Epidermal melanocyte (primary cell): Measurements from ENCODE around the gene GEMIN5.
"Not testable (repeated sequence)": the region's sequence is repeated elsewhere in the genome, so short reads cannot be mapped to it uniquely, and the experiment has no call there.

Experiments
- DNase-seq: peaks from one replicate; pipeline ENCODE4 v3.0.0; 2011; ENCODE audit warnings: low spot score; ENCODE audit not compliant: insufficient read length

Gene GEMIN5

GRCh38 chr5:154944716-154945115 lies 6.7 kb upstream of the GEMIN5 start:
- no peak for DNase-seq

GRCh38 chr5:154943527-154943926 lies 5.5 kb upstream of the GEMIN5 start:
- DNase-seq = no peak

GRCh38 chr5:154940772-154941620 lies 3.0 kb upstream of the GEMIN5 start, which contains the start of gene MRPL22:
Gene MRPL22, plus strand, starts transcription at chr5:154941073. Its CDS starts 38 bp downstream, at chr5:154941111.
- DNase-seq = peak; percentile 87

- no peak for DNase-seq
Observed at GRCh38 chr5:154940375-154940771, 2.4 kb upstream of the GEMIN5 start.

GRCh38 chr5:154939387-154939786 lies 1.4 kb upstream of the GEMIN5 start:
- not testable (repeated sequence) for DNase-seq

GRCh38 chr5:154937186-154937717 lies 759 bp downstream of the GEMIN5 start:
- DNase-seq = no peak

GRCh38 chr5:154934881-154935280 lies 3.1 kb downstream of the GEMIN5 start:
- no peak for DNase-seq

- DNase-seq = no peak
Observed at GRCh38 chr5:154933537-154933936, 4.5 kb downstream of the GEMIN5 start.

GRCh38 chr5:154923441-154924430 lies 14.3 kb downstream of the GEMIN5 start:
- DNase-seq = no peak

- DNase-seq = no peak
Observed at GRCh38 chr5:154917757-154918156, 20.3 kb downstream of the GEMIN5 start.

- DNase-seq = no peak
Observed at GRCh38 chr5:154916874-154917273, 21.1 kb downstream of the GEMIN5 start.

- not testable (repeated sequence) for DNase-seq
Observed at GRCh38 chr5:154905601-154906000, 32.4 kb downstream of the GEMIN5 start.

- DNase-seq = no peak
Observed at GRCh38 chr5:154901913-154902312, 36.1 kb downstream of the GEMIN5 start.

- DNase-seq = no peak
Observed at GRCh38 chr5:154901276-154901675, 36.7 kb downstream of the GEMIN5 start.

- DNase-seq = no peak
Observed at GRCh38 chr5:154900066-154900465, 37.9 kb downstream of the GEMIN5 start.

- DNase-seq = no peak
Observed at GRCh38 chr5:154899151-154899816, 38.7 kb downstream of the GEMIN5 start.

GRCh38 chr5:154898210-154898609 lies 39.8 kb downstream of the GEMIN5 start:
- DNase-seq = no peak

- no peak for DNase-seq
Observed at GRCh38 chr5:154896562-154897165, 41.3 kb downstream of the GEMIN5 start.

- no peak for DNase-seq
Observed at GRCh38 chr5:154895606-154896561, 42.1 kb downstream of the GEMIN5 start.

- no peak for DNase-seq
Observed at GRCh38 chr5:154893381-154893780, 44.6 kb downstream of the GEMIN5 start.
